Measurements from ENCODE around the gene ZBTB26.
A peak's percentile ranks its signal among the peaks of the same experiment; 100 is the strongest.
"Not testable (repeated sequence)": the region's sequence is repeated elsewhere in the genome, so short reads cannot be mapped to it uniquely, and the experiment has no call there.

The ZBTB26 gene

DNA sequence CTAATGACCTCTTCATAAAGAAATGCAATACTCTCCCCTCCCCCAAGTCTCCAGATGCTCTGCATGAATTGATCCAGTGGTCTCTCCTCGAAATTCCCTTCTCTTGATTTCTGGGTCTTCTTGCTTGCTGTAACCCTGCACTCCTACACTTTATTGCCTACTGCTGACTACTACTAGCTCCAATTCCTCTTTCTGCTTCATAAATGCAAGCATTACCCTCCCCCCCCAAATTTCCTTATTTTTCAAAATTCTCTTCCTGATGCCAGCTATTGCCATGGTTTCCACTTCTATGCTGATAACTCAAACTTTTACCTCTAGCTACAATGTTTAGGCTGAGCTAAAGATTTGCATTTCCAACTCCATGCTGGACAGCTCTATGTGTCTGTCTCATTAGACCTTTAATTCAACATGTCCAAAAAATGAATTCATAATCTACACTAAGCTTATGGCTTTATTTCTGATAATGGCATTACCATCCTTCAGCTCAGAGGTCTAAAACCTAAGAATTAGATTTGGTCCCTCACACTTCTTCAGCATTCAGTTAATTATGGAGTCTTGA is 1.4 kb downstream of the ZBTB26 start:
- DNase-seq (ENCODE audit: low read depth): no peak

DNA sequence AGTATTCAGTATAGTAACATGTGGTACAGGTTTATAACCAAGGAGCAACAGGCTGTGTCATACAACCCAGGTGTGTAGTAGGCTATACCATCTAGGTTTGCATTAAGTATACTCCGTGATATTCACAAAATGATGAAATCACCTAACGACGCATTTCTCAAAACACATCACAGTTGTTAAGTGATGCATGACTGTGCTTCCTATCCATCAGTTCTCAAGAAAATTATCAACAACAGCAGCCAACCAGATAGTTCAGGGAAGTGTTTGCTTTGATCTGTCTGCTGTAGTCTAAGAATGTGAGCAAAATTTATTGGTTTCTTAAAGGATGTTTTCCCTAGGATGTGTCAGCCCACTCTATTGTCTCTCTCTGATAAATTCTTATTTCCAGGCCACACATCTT is 7.4 kb downstream of the ZBTB26 start:
- no peak for DNase-seq (ENCODE audit: low read depth)

DNA sequence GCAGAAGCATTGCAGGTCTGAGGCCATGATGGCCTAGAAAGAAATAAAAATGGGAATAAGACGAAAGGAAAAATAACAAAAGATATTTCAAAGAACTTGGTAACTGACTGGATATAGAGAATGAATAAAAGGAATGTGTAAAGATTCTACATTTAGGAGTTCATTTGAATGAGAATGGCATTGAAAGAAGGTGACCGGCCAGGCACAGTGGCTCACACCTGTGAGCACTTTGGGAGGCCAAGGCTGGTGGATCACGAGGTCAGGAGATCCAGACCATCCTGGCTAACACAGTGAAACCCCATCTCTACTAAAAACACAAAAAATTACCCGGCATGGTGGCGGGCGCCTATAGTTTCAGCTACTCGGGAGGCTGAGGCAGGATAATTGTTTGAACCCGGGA is 8.6 kb downstream of the ZBTB26 start:
- no peak for DNase-seq (ENCODE audit: low read depth)

DNA sequence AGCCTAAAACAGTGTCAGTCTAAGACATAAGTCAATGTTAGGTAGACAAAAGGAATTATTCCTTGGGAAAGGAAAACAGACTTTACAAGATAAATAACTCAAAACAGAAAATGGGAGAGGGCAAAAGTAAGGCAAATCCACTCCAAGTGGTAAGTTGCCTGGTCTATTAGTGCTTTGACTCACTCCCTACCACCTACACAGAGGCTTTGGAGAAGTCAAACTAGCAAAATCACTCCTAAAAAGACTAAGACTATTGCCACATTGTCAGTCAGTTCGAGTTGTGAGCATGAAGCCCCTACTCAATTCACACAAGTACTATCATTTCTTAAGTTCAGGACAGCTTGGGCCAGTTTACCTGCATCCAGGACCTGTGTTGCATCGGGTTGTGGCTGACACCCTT is 13.0 kb downstream of the ZBTB26 start:
- no peak for DNase-seq (ENCODE audit: low read depth)

DNA sequence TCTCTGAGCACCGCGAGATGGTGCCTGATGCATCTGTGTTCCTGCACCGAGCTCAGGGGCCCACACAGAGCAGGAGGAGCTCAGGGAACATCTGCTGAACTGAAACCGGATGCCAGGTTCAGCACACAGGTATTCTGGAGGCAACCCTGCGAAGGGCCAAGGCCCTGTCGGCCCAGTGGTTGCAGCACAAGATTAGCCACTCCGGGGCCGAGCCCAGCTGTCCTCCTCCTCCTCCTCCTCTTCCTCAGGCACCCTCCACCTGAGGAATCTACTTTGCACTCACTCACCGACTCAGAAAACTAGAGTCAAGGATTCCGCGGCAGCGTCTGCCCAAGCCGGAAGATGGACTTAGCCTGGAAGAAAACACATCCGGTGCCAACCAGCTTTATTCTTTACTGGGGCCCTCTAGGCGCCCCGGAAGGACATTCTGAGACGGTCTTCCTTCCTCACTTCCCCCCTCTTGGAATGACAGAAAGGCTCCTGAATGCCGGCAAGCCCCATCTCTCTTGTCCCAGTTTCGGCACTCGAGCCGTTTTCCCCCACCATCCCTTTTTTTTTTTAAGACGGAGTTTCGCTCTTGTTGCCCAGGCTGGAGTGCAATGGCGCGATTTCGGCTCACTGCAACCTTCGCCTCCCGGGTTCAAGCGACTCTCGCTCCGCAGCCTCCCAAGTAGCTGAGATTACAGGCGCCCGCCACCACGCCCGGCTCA is 18.2 kb downstream of the ZBTB26 start, which contains the start of gene ZBTB6:
Gene ZBTB6, minus strand, starts transcription at position 360 of the 710 bp plus-strand sequence. CDS start 1,251 bp downstream, outside the sequence.
- DNase-seq (ENCODE audit: low read depth): peak; percentile 48

DNA sequence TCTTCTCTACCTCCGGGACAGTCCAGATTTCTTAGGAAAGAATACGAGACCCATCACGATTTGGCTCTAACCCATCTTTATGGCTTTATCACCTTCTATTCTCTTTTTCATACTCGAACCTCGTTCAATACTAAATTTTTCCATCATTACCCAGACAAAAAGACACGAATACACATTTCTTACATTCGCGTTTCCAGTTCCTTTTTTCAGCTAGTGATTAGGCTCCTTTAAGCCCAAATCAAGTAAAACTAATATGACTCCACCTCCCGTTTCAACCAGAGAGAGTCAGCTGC is 18.7 kb downstream of the ZBTB26 start:
- DNase-seq (ENCODE audit: low read depth): no peak

DNA sequence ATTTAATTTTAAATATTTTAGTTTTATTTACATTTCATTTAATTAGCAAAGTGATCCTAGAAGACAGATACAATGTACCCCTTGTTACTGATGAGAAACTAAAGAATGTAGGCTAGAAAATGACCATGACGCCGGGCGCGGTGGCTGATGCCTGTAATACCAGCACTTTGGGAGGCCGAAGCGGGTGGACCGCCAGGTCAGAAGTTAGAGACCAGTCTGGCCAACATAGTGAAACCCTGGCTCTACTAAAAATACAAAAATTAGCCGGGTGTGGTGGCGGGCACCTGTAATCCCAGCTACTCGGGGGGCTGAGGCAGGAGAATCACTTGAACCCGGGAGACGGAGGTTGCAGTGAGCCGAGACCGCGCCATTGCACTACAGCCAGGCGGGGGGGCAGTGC is 25.2 kb downstream of the ZBTB26 start:
- DNase-seq (ENCODE audit: low read depth): not testable (repeated sequence)

DNA sequence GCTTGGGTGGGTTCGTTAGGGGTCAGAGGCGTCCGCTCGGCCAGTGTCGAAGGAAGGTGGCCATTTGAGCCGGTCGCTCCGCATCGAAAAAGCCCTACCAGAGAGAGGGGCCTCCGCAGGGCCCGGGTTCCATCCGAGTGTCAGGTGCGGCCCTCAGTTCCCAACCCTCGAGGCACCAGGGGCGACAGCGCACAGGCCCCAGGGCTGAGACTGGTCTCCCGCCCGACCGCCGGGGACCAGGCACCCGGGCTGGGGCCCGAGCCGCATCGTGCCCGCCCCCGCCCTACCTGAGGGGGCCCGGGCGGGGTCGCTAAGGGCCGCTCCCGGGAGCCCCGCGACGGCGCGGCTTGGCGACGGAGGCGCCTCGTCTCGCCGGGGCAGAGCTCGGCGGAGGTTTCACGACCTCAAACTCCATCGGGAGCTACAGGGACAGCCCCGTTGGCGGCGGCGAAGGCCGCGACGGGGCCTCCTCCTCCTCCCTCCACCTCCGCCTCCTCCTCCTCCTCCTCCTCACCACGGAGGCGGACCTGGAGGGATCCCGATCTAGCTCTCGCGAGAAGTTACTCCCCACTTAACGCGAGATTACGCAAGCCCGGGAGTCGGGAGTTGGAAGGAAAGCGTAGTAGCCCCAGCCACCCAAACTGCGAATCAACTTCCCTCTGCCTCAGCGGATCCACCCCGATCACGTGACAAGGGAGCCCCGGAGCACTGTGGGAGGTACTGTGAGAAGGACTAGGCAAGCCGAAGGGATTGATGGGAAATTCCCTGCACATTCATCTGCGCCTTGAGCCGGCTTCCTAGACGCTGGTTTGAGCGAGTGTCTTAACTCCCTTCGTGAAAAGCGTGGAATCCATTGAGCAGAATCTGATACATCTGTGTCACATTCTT is 26.2 kb downstream of the ZBTB26 start, which contains the start of gene RC3H2:
Gene RC3H2, minus strand, starts transcription at position 537 of the 888 bp plus-strand sequence. CDS start 7,850 bp downstream, outside the sequence.
- peak; percentile 100 for DNase-seq (ENCODE audit: low read depth)

DNA sequence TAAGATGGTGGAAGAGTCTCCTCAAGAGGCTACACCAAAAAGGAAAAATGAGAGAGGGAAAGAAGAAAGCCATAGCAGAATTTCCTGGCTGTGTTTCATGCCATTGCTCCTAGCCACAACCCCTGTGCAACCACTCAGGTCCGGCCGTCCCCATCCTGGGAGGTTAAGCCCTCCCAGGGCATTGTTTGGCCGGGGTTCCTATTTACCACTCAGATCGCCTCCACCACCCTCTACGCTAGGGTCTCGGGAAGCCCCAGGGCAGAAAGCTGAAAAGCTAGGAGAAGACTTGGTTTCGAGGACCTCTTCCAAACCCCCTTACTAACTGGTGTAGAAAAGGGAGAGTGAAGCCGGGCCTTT is 26.9 kb downstream of the ZBTB26 start:
- no peak for DNase-seq (ENCODE audit: low read depth)

DNA sequence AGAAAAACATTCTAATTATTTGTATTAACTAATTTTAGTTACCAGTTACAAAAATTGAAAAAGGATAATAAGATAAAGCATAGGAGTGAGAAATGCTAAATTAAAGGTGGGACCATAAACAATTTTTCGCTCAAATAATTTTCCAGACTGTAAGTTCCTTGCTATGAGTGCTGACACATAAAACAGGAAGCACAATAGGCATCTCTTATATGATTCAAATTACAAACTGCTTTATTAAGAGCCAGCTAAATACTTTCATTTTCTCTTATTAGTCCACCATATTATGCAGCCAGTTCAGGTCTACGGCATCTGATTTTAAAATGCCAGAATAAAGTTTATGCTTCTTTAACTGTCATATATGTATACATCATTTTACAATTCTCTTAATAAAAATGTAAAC is 30.5 kb downstream of the ZBTB26 start:
- no peak for DNase-seq (ENCODE audit: low read depth)

DNA sequence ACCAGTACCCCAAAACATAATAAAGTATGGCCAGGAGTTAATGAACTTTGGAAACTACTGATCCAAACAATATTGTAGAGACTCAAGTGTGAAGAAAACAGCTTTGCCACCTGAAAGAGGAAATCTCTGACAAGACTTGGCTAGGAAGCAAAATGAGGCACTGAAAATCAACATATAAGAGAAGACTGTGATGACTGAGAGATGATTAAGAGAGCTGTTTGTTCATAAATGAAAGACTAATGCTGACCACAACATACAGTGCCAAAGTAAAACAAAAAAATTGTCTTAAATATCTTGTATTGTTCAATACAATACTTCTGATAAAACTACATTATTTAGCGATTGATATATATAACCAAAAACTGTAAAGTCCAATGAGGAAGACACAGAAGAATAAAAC is 33.3 kb downstream of the ZBTB26 start:
- no peak for DNase-seq (ENCODE audit: low read depth)

DNA sequence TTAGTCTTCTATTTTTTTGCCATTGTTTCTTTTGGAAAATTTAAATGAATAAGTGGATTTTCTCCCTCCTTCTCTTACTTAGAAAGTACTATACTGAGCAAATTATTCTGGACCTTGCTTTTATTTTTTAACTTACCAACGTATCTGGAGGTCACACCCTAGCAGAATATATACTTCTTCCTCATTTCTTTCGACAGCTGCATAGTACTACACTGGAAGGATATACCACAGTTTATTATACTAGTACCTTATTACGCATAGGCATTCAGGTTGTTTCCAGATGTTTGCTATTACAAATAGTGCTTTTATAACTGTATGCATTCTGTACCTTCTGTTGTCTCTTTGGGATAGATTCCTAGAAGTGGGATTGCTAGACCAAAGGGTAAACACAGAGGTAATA is 42.8 kb downstream of the ZBTB26 start:
- DNase-seq (ENCODE audit: low read depth): no peak

DNA sequence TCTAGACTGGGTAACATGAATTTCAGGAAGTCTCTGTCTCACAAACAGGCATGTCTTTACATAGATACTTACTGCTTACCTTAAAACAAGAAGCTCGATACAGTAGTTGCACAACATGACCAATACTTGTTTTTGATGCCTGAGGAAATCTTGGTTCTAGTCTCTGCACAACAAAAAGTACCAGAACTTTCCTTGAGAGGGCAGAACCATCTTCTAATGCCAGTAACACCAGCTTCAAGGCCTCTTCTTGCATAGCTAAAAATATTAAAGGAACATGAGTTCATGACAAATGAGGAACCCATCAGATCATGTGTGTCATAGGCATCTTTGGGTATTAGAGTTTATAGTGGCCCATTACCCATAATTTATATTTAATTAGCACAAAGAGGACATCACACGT is 48.2 kb downstream of the ZBTB26 start:
- no peak for DNase-seq (ENCODE audit: low read depth)

DNA sequence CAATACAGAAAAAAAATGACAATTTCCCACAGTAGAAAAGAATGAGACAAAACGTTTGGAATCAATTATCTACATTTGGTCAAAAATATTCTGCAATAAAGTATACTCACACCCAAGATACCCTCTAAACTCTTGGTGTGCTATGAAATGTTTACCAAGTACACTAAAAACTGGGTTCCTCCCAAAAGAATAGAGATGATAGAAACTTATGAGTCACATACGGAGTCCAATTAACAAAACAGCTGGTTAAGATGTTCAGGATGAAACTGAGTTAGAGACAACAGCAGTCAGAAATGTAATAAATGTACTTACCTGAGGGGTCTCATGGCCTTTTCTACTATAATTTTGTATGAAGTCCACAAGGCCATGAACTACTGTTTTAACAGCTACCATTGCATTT is 51.9 kb downstream of the ZBTB26 start:
- DNase-seq (ENCODE audit: low read depth): no peak

DNA sequence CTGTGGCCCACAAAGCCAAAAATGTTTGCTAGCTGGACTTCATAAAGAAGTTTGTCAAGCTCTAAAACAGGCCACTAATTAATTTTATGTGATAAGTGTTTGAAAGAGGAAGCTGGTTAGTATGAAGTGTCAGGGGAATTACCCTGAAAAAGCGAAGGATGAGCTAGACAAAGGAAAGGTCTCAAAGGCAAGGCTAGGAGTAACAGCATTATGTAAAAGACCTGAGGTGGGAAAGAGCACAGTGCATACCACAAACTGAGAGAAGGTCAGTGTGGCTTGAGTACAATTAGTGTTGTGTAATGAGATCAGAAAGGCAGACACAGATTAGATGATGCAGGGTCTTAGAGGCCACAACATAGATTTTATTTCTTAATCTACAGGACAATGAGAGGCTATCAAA is 55.8 kb downstream of the ZBTB26 start:
- no peak for DNase-seq (ENCODE audit: low read depth)

DNA sequence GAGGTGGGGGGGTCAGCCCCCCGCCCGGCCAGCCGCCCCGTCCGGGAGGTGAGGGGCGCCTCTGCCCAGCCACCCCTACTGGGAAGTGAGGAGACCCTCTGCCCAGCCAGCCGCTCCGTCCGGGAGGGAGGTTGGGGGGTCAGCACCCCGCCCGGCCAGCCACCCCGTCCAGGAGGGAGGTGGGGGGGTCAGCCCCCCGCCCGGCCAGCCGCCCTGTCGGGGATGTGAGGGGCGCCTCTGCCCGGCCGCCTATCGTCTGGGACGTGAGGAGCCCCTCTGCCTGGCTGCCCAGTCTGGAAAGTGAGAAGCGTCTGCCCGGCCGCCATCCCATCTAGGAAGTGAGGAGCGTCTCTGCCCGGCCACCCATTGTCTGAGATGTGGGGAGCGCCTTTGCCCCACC is 64.0 kb downstream of the ZBTB26 start:
- not testable (repeated sequence) for DNase-seq (ENCODE audit: low read depth)

DNA sequence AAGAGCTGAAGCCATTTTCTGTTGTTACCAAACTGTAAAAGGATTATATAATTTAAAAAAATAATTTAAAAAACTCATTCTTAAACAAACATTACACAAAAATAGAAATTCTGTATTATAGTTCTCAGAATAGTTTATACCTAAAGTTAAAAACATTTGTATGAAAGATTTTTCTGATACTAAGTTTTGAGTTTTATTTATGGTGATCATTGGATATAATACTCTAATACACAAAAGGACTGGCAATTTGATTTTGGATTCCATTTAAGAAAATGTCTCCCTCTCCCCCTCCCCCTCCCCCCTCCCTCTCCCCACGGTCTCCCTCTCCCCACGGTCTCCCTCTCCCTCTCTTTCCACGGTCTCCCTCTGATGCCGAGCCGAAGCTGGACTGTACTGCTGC is 65.2 kb downstream of the ZBTB26 start:
- DNase-seq (ENCODE audit: low read depth): no peak

Measured in non-pigmented ciliary epithelial cell (primary cell).